Measurements from ENCODE around the gene SYNPO2. TPM values are rescaled to one million over a fixed set of nuclear protein-coding genes. Genes with fewer than 3 reads are reported as not detected.

Gene SYNPO2
- total and polyA plus RNA-seq, 4 donors = 85.9 to 1,531 (median 273) TPM

- no peak for ATAC-seq (ENCODE audit: low FRiP score)
- peak overlapping the region in 1 of 2 donors; percentile 9 for H3K27ac ChIP-seq (ENCODE audit: low read depth in 1 of 2, low read length in 2 of 2)
Observed at GRCh38 chr4:118948545-118949144, 60.0 kb downstream of the SYNPO2 start.

GRCh38 chr4:118950224-118950623 lies 61.6 kb downstream of the SYNPO2 start:
- Histone ChIP-seq H3K4me3 (ENCODE audit: low read length in 2 of 2) (no peak overlapping the region), H3K27ac (ENCODE audit: low read depth in 1 of 2, low read length in 2 of 2) (peak overlapping the region in 1 of 2 donors; percentile 17), H3K27me3 (ENCODE audit: control insufficient read depth in 1 of 2, insufficient read depth in 2 of 2, low read length in 1 of 2) (no peaks in the 10 kb centered on the region), H3K4me1 (ENCODE audit: control insufficient read depth in 1 of 2, insufficient read depth in 2 of 2, low read length in 2 of 2) (peaks cover 5 to 10% of the 10 kb centered on the region in 2 donors), H3K9me3 (ENCODE audit: control insufficient read depth, low read length) (no peaks in the 10 kb centered on the region), H3K36me3 (ENCODE audit: control insufficient read depth in 1 of 2, insufficient read depth in 2 of 2, low read length in 1 of 2) (no peaks in the 10 kb centered on the region)
- 96% methylated on average over 2 of the region's 2 CpGs for WGBS, 2 donors
- DNase-seq (no peak), ATAC-seq (ENCODE audit: low FRiP score) (no peak)
- intact Hi-C loops (cut with DNase I) = loop anchor here in 1 of 2 donors (5.0 kb wide), 1 partner anchor 58 kb away; no protein-coding TSS in a partner anchor

More at GRCh38 chr4:118948545-118949144, 60.0 kb downstream of the SYNPO2 start:
- Histone ChIP-seq H3K36me3 (ENCODE audit: control insufficient read depth in 1 of 2, insufficient read depth in 2 of 2, low read length in 1 of 2) (no peaks in the 10 kb centered on the region), H3K4me3 (ENCODE audit: low read length in 2 of 2) (no peak overlapping the region), H3K27me3 (ENCODE audit: control insufficient read depth in 1 of 2, insufficient read depth in 2 of 2, low read length in 1 of 2) (no peaks in the 10 kb centered on the region), H3K9me3 (ENCODE audit: control insufficient read depth, low read length) (no peaks in the 10 kb centered on the region), H3K4me1 (ENCODE audit: control insufficient read depth in 1 of 2, insufficient read depth in 2 of 2, low read length in 2 of 2) (peaks cover 5 to 12% of the 10 kb centered on the region in 2 donors)
- 50 to 56% methylated on average over 3 of the region's 3 CpGs for WGBS, 2 donors
- intact Hi-C loops (cut with DNase I) = no loop called here
- no peak for DNase-seq

GRCh38 chr4:118950929-118951570 lies 62.4 kb downstream of the SYNPO2 start:
- peak overlapping the region in 1 of 2 donors; percentile 71 for H3K27ac ChIP-seq (ENCODE audit: low read depth in 1 of 2, low read length in 2 of 2)
- intact Hi-C loops (cut with DNase I) = loop anchor here in 1 of 2 donors (5.0 kb wide), 1 partner anchor 59 kb away; no protein-coding TSS in a partner anchor
- no peaks in the 10 kb centered on the region for H3K27me3 ChIP-seq (ENCODE audit: control insufficient read depth in 1 of 2, insufficient read depth in 2 of 2, low read length in 1 of 2)
- H3K9me3 ChIP-seq (ENCODE audit: control insufficient read depth, low read length) = no peaks in the 10 kb centered on the region
- H3K4me1 ChIP-seq (ENCODE audit: control insufficient read depth in 1 of 2, insufficient read depth in 2 of 2, low read length in 2 of 2) = peaks cover 5 to 8% of the 10 kb centered on the region in 2 donors
- no peak overlapping the region for H3K4me3 ChIP-seq (ENCODE audit: low read length in 2 of 2)
- no peaks in the 10 kb centered on the region for H3K36me3 ChIP-seq (ENCODE audit: control insufficient read depth in 1 of 2, insufficient read depth in 2 of 2, low read length in 1 of 2)
- ATAC-seq (ENCODE audit: low FRiP score) (no peak), DNase-seq (no peak)
- WGBS, 2 donors = 9 to 17% methylated on average over 1 of the region's 1 CpG

DNA sequence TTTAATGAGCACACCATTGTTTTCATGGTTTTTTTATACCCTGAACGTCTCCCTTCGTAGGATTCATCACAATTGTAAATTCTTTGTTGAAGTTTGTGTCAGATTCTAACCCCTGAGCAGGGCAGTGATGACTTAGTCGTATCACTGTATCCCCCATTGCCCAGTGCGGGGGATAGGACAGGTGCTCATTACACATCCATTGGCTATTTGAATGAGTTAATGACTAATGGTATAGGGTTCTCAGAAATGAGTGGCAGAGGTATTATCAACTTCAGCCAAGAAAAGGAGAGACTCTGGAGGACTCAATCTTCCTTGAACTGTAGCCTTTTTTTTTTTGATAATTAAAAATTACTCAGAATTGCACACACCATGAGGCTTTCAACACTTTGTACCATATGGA lies 64.6 kb downstream of the SYNPO2 start:
- H3K27me3 ChIP-seq (ENCODE audit: control insufficient read depth in 1 of 2, insufficient read depth in 2 of 2, low read length in 1 of 2) = no peaks in the 10 kb centered on the region
- no peaks in the 10 kb centered on the region for H3K36me3 ChIP-seq (ENCODE audit: control insufficient read depth in 1 of 2, insufficient read depth in 2 of 2, low read length in 1 of 2)
- peaks cover 4 to 7% of the 10 kb centered on the region in 2 donors for H3K4me1 ChIP-seq (ENCODE audit: control insufficient read depth in 1 of 2, insufficient read depth in 2 of 2, low read length in 2 of 2)
- ATAC-seq (ENCODE audit: low FRiP score) (no peak), DNase-seq (no peak)
- intact Hi-C loops (cut with DNase I) = loop anchor here in 1 of 2 donors (5.0 kb wide), 1 partner anchor 61 kb away; no protein-coding TSS in a partner anchor
- no peaks in the 10 kb centered on the region for H3K9me3 ChIP-seq (ENCODE audit: control insufficient read depth, low read length)
- no peak overlapping the region for H3K4me3 ChIP-seq (ENCODE audit: low read length in 2 of 2)
- no peak overlapping the region for H3K27ac ChIP-seq (ENCODE audit: low read depth in 1 of 2, low read length in 2 of 2)
- WGBS, 2 donors = 50 to 71% methylated on average over 4 of the region's 4 CpGs

DNA sequence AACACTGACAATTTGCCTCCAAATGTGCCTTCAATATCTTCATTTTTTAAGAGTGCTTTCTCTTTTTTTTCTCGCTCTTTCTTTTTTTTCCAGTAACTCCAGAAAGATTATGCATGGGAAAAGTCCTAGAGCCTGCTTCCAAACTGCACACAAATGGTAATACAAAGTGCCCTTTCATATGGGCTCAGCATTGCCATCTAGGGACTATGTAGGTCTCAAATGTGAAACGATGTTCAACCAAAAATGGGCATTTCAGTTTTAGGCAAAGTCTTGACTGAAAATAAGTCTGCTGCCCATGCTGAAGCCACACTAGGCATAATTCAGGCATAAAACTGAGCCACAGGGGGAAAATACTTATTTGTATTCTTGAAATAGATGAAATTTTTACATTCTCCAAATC lies 65.6 kb downstream of the SYNPO2 start:
- Histone ChIP-seq H3K27me3 (ENCODE audit: control insufficient read depth in 1 of 2, insufficient read depth in 2 of 2, low read length in 1 of 2) (no peaks in the 10 kb centered on the region), H3K4me3 (ENCODE audit: low read length in 2 of 2) (no peak overlapping the region), H3K36me3 (ENCODE audit: control insufficient read depth in 1 of 2, insufficient read depth in 2 of 2, low read length in 1 of 2) (peaks cover 0 to 2% of the 10 kb centered on the region in 2 donors), H3K4me1 (ENCODE audit: control insufficient read depth in 1 of 2, insufficient read depth in 2 of 2, low read length in 2 of 2) (peaks cover 4 to 5% of the 10 kb centered on the region in 2 donors), H3K9me3 (ENCODE audit: control insufficient read depth, low read length) (no peaks in the 10 kb centered on the region), H3K27ac (ENCODE audit: low read depth in 1 of 2, low read length in 2 of 2) (no peak overlapping the region)
- no peak for DNase-seq
- intact Hi-C loops (cut with DNase I) = loop anchor here in 1 of 2 donors (5.0 kb wide), 1 partner anchor 62 kb away; no protein-coding TSS in a partner anchor
- ATAC-seq (ENCODE audit: low FRiP score) = no peak
- 1 to 8% methylated on average over 2 of the region's 2 CpGs for WGBS, 2 donors

DNA sequence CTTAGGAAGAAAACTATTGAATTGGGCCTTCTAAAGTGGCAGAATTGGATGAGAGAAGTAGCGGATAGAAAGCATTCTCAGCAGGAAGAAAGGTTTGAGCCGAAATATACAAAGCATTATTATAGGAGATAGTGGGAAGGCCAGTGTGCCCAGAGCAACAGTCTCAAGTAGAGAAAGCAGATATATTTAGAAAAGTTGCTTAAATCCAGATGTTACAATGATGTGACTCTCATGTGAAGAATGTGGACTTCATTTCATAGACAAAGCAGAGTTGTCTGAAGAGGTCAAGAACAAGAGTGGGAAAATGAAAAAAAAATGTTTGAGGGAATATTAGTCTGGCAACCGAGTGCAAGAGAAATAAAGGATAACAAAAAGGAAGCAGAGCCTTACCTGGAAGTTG lies 66.9 kb downstream of the SYNPO2 start:
- Histone ChIP-seq H3K36me3 (ENCODE audit: control insufficient read depth in 1 of 2, insufficient read depth in 2 of 2, low read length in 1 of 2) (peaks cover 0 to 2% of the 10 kb centered on the region in 2 donors), H3K27me3 (ENCODE audit: control insufficient read depth in 1 of 2, insufficient read depth in 2 of 2, low read length in 1 of 2) (no peaks in the 10 kb centered on the region), H3K27ac (ENCODE audit: low read depth in 1 of 2, low read length in 2 of 2) (peak overlapping the region in 1 of 2 donors; percentile 30), H3K4me1 (ENCODE audit: control insufficient read depth in 1 of 2, insufficient read depth in 2 of 2, low read length in 2 of 2) (peaks cover 9% of the 10 kb centered on the region in 2 donors), H3K9me3 (ENCODE audit: control insufficient read depth, low read length) (no peaks in the 10 kb centered on the region), H3K4me3 (ENCODE audit: low read length in 2 of 2) (no peak overlapping the region)
- ATAC-seq (ENCODE audit: low FRiP score) (no peak), DNase-seq (no peak)
- intact Hi-C loops (cut with DNase I) = no loop called here
- WGBS, 2 donors = 19 to 23% methylated on average over 3 of the region's 3 CpGs

GRCh38 chr4:118957722-118958445 lies 69.2 kb downstream of the SYNPO2 start:
- peak overlapping the region in 1 of 2 donors; percentile 73 for H3K27ac ChIP-seq (ENCODE audit: low read depth in 1 of 2, low read length in 2 of 2)
- ATAC-seq (ENCODE audit: low FRiP score) (peak; percentile 3), DNase-seq (no peak)
- WGBS, 2 donors = 61 to 73% methylated on average over 10 of the region's 10 CpGs
- peaks cover 6 to 9% of the 10 kb centered on the region in 2 donors for H3K4me1 ChIP-seq (ENCODE audit: control insufficient read depth in 1 of 2, insufficient read depth in 2 of 2, low read length in 2 of 2)
- peaks cover 0 to 2% of the 10 kb centered on the region in 2 donors for H3K36me3 ChIP-seq (ENCODE audit: control insufficient read depth in 1 of 2, insufficient read depth in 2 of 2, low read length in 1 of 2)
- no peaks in the 10 kb centered on the region for H3K27me3 ChIP-seq (ENCODE audit: control insufficient read depth in 1 of 2, insufficient read depth in 2 of 2, low read length in 1 of 2)
- H3K4me3 ChIP-seq (ENCODE audit: low read length in 2 of 2) = no peak overlapping the region
- no peaks in the 10 kb centered on the region for H3K9me3 ChIP-seq (ENCODE audit: control insufficient read depth, low read length)
- intact Hi-C loops (cut with DNase I) = no loop called here

- peaks cover 13 to 14% of the 10 kb centered on the region in 2 donors for H3K4me1 ChIP-seq (ENCODE audit: control insufficient read depth in 1 of 2, insufficient read depth in 2 of 2, low read length in 2 of 2)
- H3K27me3 ChIP-seq (ENCODE audit: control insufficient read depth in 1 of 2, insufficient read depth in 2 of 2, low read length in 1 of 2) = no peaks in the 10 kb centered on the region
- ATAC-seq (ENCODE audit: low FRiP score) (peak; percentile 17), DNase-seq (no peak)
- H3K4me3 ChIP-seq (ENCODE audit: low read length in 2 of 2) = no peak overlapping the region
- H3K9me3 ChIP-seq (ENCODE audit: control insufficient read depth, low read length) = no peaks in the 10 kb centered on the region
- peaks cover 0 to 2% of the 10 kb centered on the region in 2 donors for H3K36me3 ChIP-seq (ENCODE audit: control insufficient read depth in 1 of 2, insufficient read depth in 2 of 2, low read length in 1 of 2)
- no peak overlapping the region for H3K27ac ChIP-seq (ENCODE audit: low read depth in 1 of 2, low read length in 2 of 2)
- intact Hi-C loops (cut with DNase I) = loop anchor here in 1 of 2 donors (10.0 kb wide), 1 partner anchor 1092 kb away; no protein-coding TSS in a partner anchor
Observed at GRCh38 chr4:118962540-118962939, 73.9 kb downstream of the SYNPO2 start.
